ENCODE data around the gene SLC6A6.

The SLC6A6 gene

DNA sequence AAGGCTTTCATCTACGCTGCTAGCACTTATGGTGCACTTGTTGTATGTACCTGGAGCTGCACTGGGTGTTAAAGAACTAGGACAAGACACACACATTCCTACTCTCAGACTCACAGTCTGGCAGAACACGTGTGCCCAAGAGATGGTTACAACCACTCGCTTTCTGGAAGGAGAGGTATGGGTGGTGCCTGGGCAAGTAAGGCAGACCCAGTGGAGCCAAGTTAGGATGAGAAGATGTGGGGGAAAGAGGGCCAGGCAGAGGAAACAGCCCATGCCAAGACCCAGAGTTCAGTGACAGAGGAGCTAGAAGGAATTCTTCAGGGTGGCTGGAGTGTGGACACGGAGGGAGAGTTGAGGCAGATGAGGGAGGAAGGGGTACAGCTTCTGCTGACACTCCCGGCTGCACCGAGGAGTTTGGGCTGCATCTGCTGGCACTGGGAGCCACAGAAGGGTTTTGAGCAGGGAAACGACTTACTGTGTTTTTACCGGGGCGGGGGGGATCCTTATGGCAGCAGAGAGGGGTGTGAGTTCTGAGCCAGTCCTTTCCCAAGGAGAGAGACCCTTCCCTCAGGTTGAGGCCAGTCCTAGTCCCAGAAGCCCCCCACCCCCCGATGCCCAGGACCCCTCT, 78.7 kb downstream of the SLC6A6 start:
- DNase-seq (ENCODE audit: extremely low read depth in 1 of 2, low read depth in 1 of 2), result no peak

DNA sequence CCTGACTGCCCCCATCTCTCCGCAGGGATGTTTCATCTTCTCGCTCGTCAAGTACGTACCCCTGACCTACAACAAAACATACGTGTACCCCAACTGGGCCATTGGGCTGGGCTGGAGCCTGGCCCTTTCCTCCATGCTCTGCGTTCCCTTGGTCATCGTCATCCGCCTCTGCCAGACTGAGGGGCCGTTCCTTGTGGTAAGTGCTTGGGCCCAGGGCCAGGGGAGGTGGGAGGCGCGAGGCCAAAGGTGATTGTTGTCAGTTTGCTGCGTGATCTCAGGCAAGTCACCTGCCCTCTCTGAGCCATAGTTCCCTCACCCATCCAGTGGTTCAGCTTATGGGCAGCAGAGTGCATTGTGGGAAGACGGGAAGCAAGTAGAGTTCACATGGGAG, 79.2 kb downstream of the SLC6A6 start:
- DNase-seq (ENCODE audit: extremely low read depth in 1 of 2, low read depth in 1 of 2), result no peak

DNA sequence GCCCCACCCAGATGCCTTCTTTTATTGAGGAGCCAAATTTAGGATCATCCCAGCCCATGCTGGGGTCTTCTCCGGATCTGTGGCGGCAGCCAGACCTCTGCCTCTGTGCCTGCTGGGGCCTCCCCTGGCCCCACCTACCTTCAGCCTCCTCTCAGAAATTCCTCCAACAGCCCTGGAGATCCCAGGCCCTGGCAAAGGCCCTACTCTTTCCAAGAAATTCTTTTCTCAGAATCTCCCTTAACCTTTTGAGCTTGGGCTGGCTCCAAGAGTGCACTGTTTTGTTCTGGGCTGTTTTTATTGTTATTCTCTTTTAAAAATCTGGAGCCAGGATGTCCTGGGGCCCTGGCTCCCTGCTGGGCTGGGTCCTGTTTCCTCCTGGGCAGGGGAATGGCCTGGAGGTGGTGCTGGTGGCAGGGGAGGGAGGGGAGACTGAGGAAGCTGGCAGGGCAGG, 79.9 kb downstream of the SLC6A6 start:
- DNase-seq (ENCODE audit: extremely low read depth in 1 of 2, low read depth in 1 of 2), result no peak

DNA sequence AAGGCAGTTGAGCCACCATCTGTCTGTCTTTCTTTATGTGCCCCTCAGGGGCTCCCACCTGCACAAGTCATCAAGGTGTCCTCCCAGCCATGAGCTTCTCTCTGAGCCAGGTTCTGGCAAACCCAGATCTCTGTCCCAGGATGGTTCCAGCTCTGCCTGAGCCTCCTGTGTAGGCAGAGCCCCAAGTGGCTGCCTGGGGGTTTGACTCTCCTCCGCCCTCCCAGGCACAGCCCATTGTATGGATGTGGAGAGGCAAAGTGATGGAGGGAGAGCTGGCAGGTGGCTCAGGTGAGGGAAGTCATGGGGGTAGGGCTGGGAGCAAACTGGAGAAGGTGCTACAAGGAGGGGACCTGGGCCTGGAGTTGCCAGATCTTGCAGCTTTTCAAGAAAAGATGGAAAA, 80.9 kb downstream of the SLC6A6 start:
- DNase-seq (ENCODE audit: extremely low read depth in 1 of 2, low read depth in 1 of 2), result no peak

DNA sequence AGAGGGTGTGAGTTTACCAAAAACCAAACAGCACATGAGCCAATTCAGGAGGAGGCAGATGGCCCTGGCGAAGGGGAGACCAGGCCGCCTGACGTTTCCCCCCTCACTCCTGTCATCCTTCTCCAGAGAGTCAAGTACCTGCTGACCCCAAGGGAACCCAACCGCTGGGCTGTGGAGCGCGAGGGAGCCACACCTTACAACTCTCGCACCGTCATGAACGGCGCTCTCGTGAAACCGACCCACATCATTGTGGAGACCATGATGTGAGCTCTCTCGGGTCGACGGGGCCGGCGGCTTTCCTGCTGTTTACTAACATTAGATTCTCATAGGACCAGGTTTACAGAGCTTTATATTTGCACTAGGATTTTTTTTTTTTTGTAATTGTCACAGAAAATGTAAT, 82.3 kb downstream of the SLC6A6 start:
- DNase-seq (ENCODE audit: extremely low read depth in 1 of 2, low read depth in 1 of 2), result no peak

DNA sequence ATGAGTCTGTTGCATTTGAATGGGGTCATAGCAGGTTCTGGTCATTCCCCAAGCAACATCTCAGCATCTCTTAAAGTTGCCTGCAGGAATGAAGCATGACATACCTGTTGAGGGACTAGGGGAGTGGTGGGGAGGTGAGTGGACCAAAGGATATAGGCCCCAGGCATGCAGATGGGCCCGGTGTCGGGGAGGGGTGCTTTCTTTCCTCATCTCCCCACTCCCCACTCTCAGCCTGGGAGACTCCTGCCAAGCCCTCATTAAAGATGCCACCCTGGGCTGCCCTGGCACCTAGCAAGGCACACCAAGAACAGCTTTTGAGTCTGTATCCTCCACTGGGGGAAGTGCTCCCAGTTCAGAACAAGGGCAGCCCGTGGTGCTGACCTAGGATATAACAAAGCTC, 83.6 kb downstream of the SLC6A6 start:
- no peak for DNase-seq (ENCODE audit: extremely low read depth in 1 of 2, low read depth in 1 of 2)

DNA sequence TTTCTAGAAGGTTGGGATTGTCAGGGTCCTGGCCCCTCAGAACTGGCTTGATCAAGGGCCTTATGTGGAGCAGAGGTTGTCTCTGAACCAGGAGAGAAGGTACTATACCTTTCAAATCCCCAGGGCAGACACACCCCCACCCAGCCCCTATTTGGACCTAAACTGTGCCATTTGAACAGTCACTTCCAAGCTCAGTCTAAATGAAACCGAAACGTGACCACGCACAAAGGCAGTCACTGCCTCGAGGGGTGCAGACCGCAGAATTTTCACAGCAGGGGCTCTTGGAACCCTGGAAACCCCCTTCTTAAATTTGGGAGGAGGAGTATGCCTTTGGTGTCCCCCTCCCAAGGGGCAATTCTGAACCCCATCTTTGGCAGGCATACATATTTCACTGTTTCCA, 84.1 kb downstream of the SLC6A6 start:
- DNase-seq (ENCODE audit: extremely low read depth in 1 of 2, low read depth in 1 of 2), result no peak

DNA sequence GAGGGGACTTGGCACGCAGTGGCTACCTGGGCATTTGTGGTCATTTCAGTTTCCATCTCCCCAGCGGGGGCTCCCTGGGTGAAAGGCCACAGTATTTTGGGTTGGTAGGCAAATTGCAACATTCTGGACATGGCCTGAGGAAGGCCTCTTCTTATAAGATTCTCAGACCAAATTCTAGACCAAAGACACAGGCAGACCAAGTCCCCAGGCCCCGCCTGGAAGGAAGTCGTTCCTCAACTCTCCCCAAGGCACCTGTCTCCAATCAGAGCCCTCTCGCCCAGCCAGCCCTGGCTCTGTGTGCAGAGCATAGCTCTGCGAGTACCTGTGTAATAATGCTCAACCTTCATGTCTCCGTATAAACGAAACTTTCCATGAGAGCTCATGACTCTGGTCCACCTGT, 84.7 kb downstream of the SLC6A6 start:
- no peak for DNase-seq (ENCODE audit: extremely low read depth in 1 of 2, low read depth in 1 of 2)

DNA sequence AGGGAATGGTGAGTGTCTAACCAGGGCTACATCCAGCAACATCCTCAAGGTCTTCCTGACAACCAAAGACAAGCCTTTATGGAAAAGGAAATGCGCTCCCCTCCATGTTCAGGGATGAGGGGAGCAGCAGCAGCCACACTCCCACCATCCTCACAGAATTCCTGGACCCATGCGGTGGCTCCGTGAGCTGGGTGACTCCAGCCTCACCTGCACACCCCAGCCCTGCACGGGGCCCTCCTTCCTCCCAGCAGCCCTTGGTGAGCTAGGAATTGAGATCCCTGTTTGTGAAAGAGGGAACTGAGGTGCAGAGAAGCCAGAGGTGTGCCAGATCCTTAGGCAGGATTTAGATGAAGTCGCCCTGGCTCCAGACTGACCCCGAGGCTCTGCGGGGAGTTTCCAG, 85.4 kb downstream of the SLC6A6 start:
- no peak for DNase-seq (ENCODE audit: extremely low read depth in 1 of 2, low read depth in 1 of 2)

DNA sequence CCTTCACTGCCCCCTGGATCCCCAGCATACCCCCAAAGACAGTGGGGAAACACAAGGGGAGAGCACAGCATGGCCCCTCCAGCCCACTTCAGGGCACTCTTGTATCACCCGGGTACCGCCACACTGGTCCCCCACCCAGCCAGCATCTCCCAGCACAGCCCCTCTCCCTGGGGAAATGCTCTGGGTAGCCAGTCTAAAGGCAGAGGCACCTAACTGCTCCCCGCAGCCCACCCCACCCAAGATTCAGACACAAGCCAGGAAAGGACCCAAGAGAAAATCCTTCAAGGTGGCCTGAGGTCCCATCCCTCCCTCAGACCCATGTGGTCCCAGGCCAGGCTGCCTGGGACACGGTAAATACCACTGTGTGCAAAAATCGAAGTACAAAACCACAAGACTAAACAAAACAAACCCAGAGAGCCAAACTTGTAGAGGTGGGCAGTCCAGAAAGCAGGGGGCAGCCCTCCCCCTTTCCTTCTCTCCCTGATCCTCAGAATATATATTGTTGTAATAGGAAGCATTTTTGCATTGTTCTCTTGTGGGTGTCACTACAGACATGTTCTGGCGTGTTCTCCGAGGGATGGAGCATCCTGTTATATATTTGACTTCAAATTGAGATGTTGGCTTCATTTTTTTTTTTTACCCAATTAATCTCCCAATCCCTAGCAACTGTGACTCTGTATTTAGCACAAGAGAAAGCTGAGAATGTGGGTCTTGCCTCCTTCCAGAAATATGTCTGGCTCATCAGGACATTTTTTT, 86.1 kb downstream of the SLC6A6 start:
- no peak for DNase-seq (ENCODE audit: extremely low read depth in 1 of 2, low read depth in 1 of 2)

DNA sequence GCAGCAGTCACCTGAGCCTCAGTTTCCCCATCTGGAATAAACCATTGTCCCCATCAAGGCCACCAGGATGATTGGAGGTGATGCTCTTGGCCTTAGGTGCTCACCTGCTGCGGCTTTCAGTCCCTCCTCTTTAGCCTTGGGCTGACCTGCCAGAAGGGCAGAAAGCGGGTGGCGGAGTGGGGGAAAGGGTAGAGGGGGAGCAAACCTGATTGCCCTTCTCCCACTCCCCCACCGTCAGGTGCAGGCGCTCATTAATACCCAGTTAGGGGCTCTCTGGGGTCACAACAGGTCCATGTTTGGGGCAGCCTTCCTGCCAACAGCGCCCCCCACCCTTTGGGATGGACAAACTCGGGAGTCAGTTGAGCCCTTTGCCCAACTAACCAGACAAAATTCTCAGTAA, 87.2 kb downstream of the SLC6A6 start:
- no peak for DNase-seq (ENCODE audit: extremely low read depth in 1 of 2, low read depth in 1 of 2)

DNA sequence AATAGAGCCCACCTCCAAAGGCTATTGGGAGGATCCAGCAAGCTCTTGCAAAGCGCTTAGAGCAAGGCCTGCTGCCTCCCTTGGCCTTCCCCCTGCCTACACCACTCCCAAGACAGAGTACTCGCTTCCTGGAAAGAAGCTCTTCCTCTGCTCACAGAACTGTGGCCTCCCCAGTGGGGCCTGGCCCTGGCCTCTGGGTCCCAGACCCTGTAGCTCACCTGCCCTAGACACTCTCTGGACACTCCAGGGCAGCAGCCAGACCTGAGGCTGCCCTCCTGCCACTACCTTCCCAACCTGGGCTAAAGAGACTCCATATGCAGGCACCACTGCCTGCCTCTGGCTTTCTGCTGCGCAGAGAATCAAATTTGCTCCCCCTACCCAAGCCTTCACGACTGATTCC, 87.8 kb downstream of the SLC6A6 start:
- DNase-seq (ENCODE audit: extremely low read depth in 1 of 2, low read depth in 1 of 2), result no peak

DNA sequence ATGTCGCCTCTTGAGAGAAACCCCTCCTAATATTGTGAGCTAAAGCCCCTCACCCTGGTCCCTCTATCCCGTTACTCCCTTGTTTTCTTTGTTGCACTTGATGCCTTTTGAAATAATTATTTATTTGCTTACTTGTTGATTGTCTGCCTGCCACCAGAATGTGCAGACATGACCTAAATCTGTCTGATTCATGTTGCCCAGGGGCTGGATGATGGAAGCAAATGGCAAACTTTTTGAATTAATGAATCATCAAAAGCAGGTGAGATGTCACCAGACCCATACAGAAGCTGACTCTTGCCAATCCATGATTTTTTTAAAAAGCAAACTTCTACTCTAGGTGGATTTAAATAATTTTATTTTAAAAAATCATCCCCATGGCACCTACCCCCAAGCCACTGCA, 88.4 kb downstream of the SLC6A6 start:
- DNase-seq (ENCODE audit: extremely low read depth in 1 of 2, low read depth in 1 of 2), result no peak

DNA sequence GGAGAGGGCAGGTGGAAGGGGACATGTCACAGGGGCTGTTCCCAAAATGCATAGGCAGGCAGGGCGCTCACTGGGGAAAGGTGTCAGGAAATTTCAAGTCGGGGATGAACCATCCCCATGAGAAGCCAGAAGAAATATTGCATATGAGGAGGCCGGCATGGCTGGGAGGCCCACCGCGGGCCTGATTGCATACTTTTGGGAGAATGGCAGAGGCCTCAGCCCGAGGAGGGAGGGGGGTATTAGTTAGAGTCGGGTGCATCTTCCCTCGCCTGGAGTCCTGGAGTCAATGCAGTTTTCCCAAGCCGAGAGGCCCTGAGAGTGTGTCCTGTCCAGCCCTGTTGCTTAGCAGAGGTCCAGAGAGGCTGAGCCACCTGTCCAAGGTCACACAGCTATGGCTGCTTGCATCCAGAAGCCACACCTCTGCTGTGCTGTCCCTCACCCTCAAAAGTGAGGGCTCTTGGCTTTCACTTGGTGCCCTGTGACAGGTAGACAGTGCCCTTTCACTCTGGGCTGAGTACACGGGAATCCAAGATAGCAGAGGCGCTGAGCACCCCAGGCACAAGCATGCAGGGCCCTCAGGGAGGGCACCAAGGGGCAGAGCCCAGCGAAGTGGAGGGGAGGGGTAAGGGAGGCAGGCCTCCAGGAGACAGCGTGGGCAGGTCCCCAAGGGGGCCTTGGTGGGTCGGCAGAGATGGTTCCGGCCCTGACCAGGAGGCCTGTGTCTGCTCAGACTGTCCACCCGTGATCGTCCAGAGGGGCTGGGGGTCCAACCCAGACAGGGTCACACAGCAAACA, 89.2 kb downstream of the SLC6A6 start:
- DNase-seq (ENCODE audit: extremely low read depth in 1 of 2, low read depth in 1 of 2), result no peak

DNA sequence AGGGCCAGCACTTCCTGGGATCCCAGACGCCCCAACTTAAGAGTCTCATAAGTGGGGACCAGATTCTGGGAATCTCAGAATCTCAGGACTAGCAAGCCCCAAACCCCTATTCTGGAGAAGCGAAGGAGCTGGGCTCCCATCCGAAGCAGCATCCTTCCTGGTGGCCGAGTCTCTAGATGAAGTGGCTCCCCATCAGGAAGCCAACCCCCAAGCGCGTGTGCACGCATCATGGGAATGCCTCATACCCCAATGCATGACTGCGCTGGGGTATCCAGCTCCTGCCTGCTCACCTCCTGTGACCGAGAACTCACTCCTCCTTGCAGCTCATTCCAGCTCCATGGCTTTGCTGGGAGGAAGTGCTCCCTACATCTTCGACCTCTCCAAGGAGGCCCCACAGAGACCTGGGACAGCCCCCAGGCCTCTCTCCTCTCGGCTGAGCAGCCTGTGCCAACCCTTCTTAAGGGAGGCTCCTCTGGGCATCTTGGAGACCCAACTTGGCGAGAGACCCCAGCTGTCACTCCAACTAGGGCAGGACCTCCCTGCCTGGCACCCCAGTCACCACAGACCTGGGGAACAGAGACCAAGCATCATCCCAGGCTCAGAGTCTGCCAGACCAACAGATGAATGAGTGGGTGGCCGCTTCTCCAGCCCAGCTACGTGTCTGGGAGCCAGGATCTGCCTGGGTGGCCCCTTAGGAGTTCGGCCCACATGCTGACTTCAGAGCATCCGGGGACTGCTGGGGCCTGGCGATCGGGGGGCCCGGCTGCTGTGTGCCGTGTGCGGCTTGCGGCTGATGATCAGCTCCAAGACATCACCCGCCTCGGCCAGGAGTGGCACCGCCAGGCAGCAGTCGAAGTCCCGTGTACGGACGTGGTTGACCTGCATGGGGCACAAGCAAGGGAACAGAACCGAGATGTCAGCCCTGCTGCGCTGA, 90.8 kb downstream of the SLC6A6 start:
- no peak for DNase-seq (ENCODE audit: extremely low read depth in 1 of 2, low read depth in 1 of 2)

DNA sequence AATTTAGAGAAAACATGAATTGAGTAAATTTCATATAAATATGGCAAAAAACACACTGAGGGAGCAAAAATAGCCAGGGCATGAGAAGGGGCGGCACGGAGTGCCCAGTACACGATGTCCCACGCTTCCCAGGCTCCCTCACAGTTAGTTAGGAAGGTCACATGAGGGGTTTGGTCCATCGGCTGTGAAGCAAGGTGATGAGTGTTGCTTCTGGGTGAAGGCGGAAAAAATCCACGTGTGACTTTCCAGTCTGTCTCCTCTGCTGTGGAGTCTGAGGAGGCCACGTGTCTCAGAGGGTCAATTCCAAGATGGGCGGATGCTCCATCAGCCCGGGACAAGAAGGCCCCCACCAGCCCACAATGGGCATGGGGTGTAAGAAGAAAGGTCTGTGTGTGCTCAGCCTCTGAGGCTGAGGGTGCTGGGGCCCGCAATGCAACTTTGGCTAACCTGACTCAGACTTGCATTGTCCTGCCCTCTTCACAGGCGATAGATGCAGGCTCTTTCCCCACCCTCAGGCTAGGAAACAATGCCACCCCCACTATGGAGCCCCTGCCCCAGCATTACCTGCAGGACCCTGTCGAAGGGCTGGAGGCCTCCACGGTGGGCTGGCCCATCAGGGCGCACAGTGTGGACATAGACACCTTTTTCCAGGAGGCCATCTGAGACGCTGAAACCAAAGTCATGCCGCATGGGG, 92.0 kb downstream of the SLC6A6 start:
- DNase-seq (ENCODE audit: extremely low read depth in 1 of 2, low read depth in 1 of 2), result no peak

DNA sequence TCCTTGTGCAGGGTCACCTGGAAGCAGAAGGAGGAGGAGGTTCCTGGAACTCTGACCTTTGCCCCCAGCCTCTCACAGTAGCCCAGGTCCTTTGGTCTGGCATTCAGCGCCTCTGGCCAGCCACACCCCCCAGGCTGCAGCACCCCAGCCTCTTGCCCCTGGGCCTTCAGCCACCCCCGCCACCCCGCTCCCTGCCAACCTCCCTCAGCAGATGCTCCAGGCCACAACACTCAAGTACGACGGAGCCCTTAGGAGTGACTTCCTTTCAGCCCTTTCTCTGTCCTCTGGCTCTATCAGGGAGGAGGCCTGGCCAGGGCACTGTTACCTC, 92.5 kb downstream of the SLC6A6 start:
- no peak for DNase-seq (ENCODE audit: extremely low read depth in 1 of 2, low read depth in 1 of 2)

DNA sequence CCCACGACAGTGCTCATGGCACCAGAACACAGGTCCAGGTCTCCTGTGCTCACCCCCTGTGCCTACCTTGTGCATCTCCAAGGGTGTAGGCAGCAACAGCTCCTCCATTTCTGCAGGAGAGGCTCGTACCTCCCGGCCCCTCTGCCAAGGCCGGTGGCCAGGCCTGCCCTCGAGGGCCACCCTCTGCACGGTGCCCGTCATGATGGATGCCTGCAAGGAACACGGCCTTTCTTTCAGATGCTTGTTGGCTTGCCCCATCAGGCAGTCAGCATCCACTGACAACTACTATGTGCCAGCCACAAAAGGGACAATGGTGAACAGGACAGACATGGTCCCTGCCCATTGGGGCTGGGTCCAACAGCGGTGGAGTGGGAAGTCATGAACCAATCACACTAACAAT, 93.9 kb downstream of the SLC6A6 start:
- DNase-seq (ENCODE audit: extremely low read depth in 1 of 2, low read depth in 1 of 2), result no peak

DNA sequence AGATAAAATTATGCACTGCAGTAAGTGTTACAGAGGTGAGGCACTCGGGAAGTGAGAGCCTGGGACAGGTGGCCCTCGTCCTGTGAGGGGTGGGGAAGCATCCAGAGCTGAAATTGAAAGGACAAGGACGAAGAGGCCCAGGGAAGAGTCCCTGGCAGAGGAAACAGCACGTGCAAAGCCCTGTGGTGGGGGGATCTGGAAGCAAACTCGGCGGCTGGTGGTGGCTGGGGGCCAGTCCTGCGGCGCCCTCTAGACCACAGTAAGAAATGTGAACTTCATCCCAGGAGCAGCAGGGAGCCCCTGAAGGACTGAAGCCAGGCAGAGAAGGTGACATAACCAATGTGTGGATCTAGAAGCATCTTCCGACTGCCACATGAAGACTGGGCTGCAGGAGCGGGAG, 94.9 kb downstream of the SLC6A6 start:
- no peak for DNase-seq (ENCODE audit: extremely low read depth in 1 of 2, low read depth in 1 of 2)

DNA sequence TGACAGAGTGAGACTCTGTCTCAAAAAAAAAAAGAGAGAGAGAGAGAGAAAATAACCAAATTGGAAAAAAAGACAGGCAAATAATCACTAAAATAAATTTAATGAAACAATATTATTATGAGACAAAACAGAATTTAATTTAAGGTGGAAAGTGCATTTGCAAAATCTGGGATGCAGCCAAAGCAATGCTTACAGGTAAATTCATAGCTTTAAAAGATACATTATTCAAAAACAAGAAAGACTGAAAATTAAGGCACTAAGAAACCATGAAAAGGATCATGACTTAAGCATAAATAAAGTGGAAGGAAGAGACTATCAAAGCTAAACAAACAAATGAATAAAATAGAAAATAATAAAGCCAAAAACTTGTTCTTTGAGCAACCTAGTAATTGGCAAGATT, 100.1 kb downstream of the SLC6A6 start:
- DNase-seq (ENCODE audit: extremely low read depth in 1 of 2, low read depth in 1 of 2), result no peak

Data from stimulated activated CD8-positive, alpha-beta memory T cell treated with anti-CD3 and anti-CD28 coated beads, Interleukin-7, amount 100 ng/mL, for 48 hours (primary cell).